ENCODE results near the gene CYB561. TPM values are rescaled to one million over a fixed set of nuclear protein-coding genes. Genes with fewer than 3 reads are reported as not detected.
A peak's percentile ranks its signal among the peaks of the same experiment; 100 is the strongest.

Gene CYB561
- total and polyA plus RNA-seq, 10 of the 15 experiments (the other 5 are each of a cell fraction or from before 2014, with no cell fraction given) = 0.52 to 6.9 (median 2.5) TPM

- SMC1A ChIA-PET (ENCODE audit: uncharacterized antibody, unreplicated experiment) = interaction anchor here (1.1 kb wide), 1 partner anchor 101 kb away, joined by 3 read pairs; no protein-coding TSS in a partner anchor
- intact Hi-C loops (cut with micrococcal nuclease; ENCODE audit: unreplicated experiment) = no loop called here
- Histone ChIP-seq H3K9me3 (replicated peaks; ENCODE audit: control insufficient read depth, insufficient read depth, low read length) (no peaks in the 10 kb centered on the region), H3K27me3 (replicated peaks in 1 of 2; ENCODE audit: control insufficient read depth in 2 of 2, insufficient read depth in 2 of 2, low read length in 1 of 2) (no peaks in the 10 kb centered on the region), H3K27ac (ENCODE audit: control insufficient read depth, insufficient read depth) (no peak overlapping the region), H3K4me3 (no peak overlapping the region), H3K4me1 (ENCODE audit: control insufficient read depth, insufficient read depth, low read length) (peaks cover 16% of the 10 kb centered on the region), H2AFZ (ENCODE audit: control insufficient read depth, low read depth, low read length) (no peak overlapping the region), H3K36me3 (ENCODE audit: control insufficient read depth in 2 of 2, insufficient read depth in 2 of 2, low read length in 1 of 2) (no peaks in the 10 kb centered on the region), H3K9ac (ENCODE audit: control insufficient read depth, insufficient read depth, low read length) (no peak overlapping the region), H3K79me2 (ENCODE audit: control insufficient read depth, insufficient read depth, low read length) (no peaks in the 10 kb centered on the region), H3K4me2 (ENCODE audit: control insufficient read depth, insufficient read depth) (0 out of 2 replicates have a peak overlapping the region, but pooled peaks have one; percentile 30), H4K20me1 (ENCODE audit: control insufficient read depth, insufficient read depth) (no peaks in the 10 kb centered on the region)
- ATAC-seq (no peak), DNase-seq (ENCODE audit: low read depth, low spot score) (no peak), FAIRE-seq (no peak)
- TF ChIP-seq RAD51 (IDR thresholded peaks at IDR 0.05) = peak; percentile 38; the same call in 1 of the 2 replicates
- TF ChIP-seq PAX5 (IDR thresholded peaks at IDR 0.05; ENCODE audit: borderline replicate concordance, low read depth, low read length) = no peak
- BruUV-seq (replicated peaks) = no TSS peak
- POLR2A ChIA-PET = no interaction called here
- 2% methylated on average over 4 of the region's 4 CpGs for WGBS (ENCODE audit: insufficient coverage, insufficient replicate concordance, low lambda C conversion rate, missing lambda C conversion rate)
- in situ Hi-C loops (cut with MboI) = no loop called here
- RAD21 ChIA-PET (ENCODE audit: unreplicated experiment) = no interaction called here
- CTCF ChIA-PET = interaction anchor here (2.6 kb wide), 1 partner anchor 40 kb away, joined by 5 read pairs; no protein-coding TSS in a partner anchor
Observed at GRCh38 chr17:63464691-63465236, 18.7 kb upstream of the CYB561 start.

- Histone ChIP-seq H4K20me1 (ENCODE audit: control insufficient read depth, insufficient read depth) (no peaks in the 10 kb centered on the region), H3K27me3 (replicated peaks in 1 of 2; ENCODE audit: control insufficient read depth in 2 of 2, insufficient read depth in 2 of 2, low read length in 1 of 2) (no peaks in the 10 kb centered on the region), H3K36me3 (ENCODE audit: control insufficient read depth in 2 of 2, insufficient read depth in 2 of 2, low read length in 1 of 2) (no peaks in the 10 kb centered on the region), H3K9me3 (replicated peaks; ENCODE audit: control insufficient read depth, insufficient read depth, low read length) (no peaks in the 10 kb centered on the region), H3K79me2 (ENCODE audit: control insufficient read depth, insufficient read depth, low read length) (no peaks in the 10 kb centered on the region), H3K4me1 (ENCODE audit: control insufficient read depth, insufficient read depth, low read length) (peaks cover 16% of the 10 kb centered on the region), H3K27ac (ENCODE audit: control insufficient read depth, insufficient read depth) (no peak overlapping the region), H3K9ac (ENCODE audit: control insufficient read depth, insufficient read depth, low read length) (no peak overlapping the region), H3K4me2 (ENCODE audit: control insufficient read depth, insufficient read depth) (no peak overlapping the region), H3K4me3 (no peak overlapping the region), H2AFZ (ENCODE audit: control insufficient read depth, low read depth, low read length) (no peak overlapping the region)
- ChIA-PET POLR2A (no interaction called here), CTCF (interaction anchor here (0.5 to 2.6 kb wide), 2 partner anchors 39 to 371 kb away, joined by 3 to 5 read pairs; no protein-coding TSS in a partner anchor), SMC1A (ENCODE audit: uncharacterized antibody, unreplicated experiment) (interaction anchor here (0.7 to 1.1 kb wide), 3 partner anchors 10 to 148 kb away, joined by 3 read pairs; no protein-coding TSS in a partner anchor), RAD21 (ENCODE audit: unreplicated experiment) (no interaction called here)
- in situ Hi-C loops (cut with MboI) = no loop called here
- ATAC-seq (no peak), DNase-seq (ENCODE audit: low read depth, low spot score) (no peak), FAIRE-seq (no peak)
- intact Hi-C loops (cut with micrococcal nuclease; ENCODE audit: unreplicated experiment) = no loop called here
- BruUV-seq (replicated peaks) = no TSS peak
- 77% methylated on average over 3 of the region's 3 CpGs for WGBS (ENCODE audit: insufficient coverage, insufficient replicate concordance, low lambda C conversion rate, missing lambda C conversion rate)
- TF ChIP-seq MAX (IDR thresholded peaks at IDR 0.05; ENCODE audit: low read depth, low read length) = no peak
- no peak for TF ChIP-seq SP1 (IDR thresholded peaks at IDR 0.05; ENCODE audit: low read depth, low read length)
- no peak for TF ChIP-seq CEBPZ (IDR thresholded peaks at IDR 0.05; ENCODE audit: low read depth, low read length)
- TF ChIP-seq KLF5 (IDR thresholded peaks at IDR 0.05; ENCODE audit: partially characterized antibody) = no peak
- no peak for TF ChIP-seq ZNF217 (IDR thresholded peaks at IDR 0.05)
- no peak for TF ChIP-seq MTA3 (IDR thresholded peaks at IDR 0.05; ENCODE audit: borderline replicate concordance, low read length)
- TF ChIP-seq POLR2AphosphoS2 (IDR thresholded peaks at IDR 0.05; ENCODE audit: low read depth, low read length) = no peak
- no peak for TF ChIP-seq FOXK2 (IDR thresholded peaks at IDR 0.05)
- TF ChIP-seq BRCA1 (IDR thresholded peaks at IDR 0.05; ENCODE audit: low read depth, low read length) = no peak
- TF ChIP-seq, protein P1, sequence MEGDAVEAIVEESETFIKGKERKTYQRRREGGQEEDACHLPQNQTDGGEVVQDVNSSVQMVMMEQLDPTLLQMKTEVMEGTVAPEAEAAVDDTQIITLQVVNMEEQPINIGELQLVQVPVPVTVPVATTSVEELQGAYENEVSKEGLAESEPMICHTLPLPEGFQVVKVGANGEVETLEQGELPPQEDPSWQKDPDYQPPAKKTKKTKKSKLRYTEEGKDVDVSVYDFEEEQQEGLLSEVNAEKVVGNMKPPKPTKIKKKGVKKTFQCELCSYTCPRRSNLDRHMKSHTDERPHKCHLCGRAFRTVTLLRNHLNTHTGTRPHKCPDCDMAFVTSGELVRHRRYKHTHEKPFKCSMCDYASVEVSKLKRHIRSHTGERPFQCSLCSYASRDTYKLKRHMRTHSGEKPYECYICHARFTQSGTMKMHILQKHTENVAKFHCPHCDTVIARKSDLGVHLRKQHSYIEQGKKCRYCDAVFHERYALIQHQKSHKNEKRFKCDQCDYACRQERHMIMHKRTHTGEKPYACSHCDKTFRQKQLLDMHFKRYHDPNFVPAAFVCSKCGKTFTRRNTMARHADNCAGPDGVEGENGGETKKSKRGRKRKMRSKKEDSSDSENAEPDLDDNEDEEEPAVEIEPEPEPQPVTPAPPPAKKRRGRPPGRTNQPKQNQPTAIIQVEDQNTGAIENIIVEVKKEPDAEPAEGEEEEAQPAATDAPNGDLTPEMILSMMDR (IDR thresholded peaks at IDR 0.05 in 2 of 3, conservative IDR thresholded peaks at IDR 0.05 in 1 of 3; ENCODE audit: control insufficient read depth in 2 of 3, extremely low read depth in 1 of 3, insufficient read depth in 1 of 3, low read depth in 3 of 3, low read length in 3 of 3) = no peak
- TF ChIP-seq JUNB (IDR thresholded peaks at IDR 0.05) = no peak
Observed at GRCh38 chr17:63463771-63464170, 17.7 kb upstream of the CYB561 start.

Data from GM12878 (cell line).